ENCODE results near the gene CST2.

GRCh38 chr20:23783447-23783846, 43.1 kb downstream of the CST2 start:
- TF ChIP-seq CTCF (conservative IDR thresholded peaks at IDR 0.05) (no peak), ZFX (IDR thresholded peaks at IDR 0.05) (no peak)

Measured in C4-2B (cell line).